ENCODE data around the gene EPDR1. TPM values are rescaled to one million over a fixed set of nuclear protein-coding genes. Genes with fewer than 3 reads are reported as not detected.

The EPDR1 gene
- polyA plus RNA-seq, 1 donor from 2014 or later: 1.7 TPM

GRCh38 chr7:37901890-37902524 lies 18.4 kb upstream of the EPDR1 start:
- no peak overlapping the region for H3K9ac ChIP-seq (ENCODE audit: low read length)
- H3K9me2 ChIP-seq (ENCODE audit: insufficient read depth, low read length): no peaks in the 10 kb centered on the region
- no peaks in the 10 kb centered on the region for H3K36me3 ChIP-seq (ENCODE audit: insufficient read depth, low read length)
- no peaks in the 10 kb centered on the region for H4K20me1 ChIP-seq (ENCODE audit: insufficient read depth)
- TF ChIP-seq TAF1 (IDR thresholded peaks at IDR 0.05; ENCODE audit: low read depth): no peak
- TF ChIP-seq SMC3 (conservative IDR thresholded peaks at IDR 0.05; ENCODE audit: poor library complexity): no peak
- no peak for TF ChIP-seq MXI1 (conservative IDR thresholded peaks at IDR 0.05; ENCODE audit: poor library complexity, severe bottlenecking)
- TF ChIP-seq, protein P1, sequence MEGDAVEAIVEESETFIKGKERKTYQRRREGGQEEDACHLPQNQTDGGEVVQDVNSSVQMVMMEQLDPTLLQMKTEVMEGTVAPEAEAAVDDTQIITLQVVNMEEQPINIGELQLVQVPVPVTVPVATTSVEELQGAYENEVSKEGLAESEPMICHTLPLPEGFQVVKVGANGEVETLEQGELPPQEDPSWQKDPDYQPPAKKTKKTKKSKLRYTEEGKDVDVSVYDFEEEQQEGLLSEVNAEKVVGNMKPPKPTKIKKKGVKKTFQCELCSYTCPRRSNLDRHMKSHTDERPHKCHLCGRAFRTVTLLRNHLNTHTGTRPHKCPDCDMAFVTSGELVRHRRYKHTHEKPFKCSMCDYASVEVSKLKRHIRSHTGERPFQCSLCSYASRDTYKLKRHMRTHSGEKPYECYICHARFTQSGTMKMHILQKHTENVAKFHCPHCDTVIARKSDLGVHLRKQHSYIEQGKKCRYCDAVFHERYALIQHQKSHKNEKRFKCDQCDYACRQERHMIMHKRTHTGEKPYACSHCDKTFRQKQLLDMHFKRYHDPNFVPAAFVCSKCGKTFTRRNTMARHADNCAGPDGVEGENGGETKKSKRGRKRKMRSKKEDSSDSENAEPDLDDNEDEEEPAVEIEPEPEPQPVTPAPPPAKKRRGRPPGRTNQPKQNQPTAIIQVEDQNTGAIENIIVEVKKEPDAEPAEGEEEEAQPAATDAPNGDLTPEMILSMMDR (IDR thresholded peaks at IDR 0.05; ENCODE audit: poor library complexity, severe bottlenecking): no peak
- no peak for TF ChIP-seq RAD21 (conservative IDR thresholded peaks at IDR 0.05)
- TF ChIP-seq EP300 (conservative IDR thresholded peaks at IDR 0.05; ENCODE audit: poor library complexity, severe bottlenecking): no peak
- no peak for TF ChIP-seq REST (IDR thresholded peaks at IDR 0.05; ENCODE audit: borderline replicate concordance)
- TF ChIP-seq POLR2AphosphoS5 (IDR thresholded peaks at IDR 0.05): no peak
- H3K4me3 ChIP-seq (ENCODE audit: low read length): no peak overlapping the region
- H3K27me3 ChIP-seq (ENCODE audit: insufficient read depth, low read depth, low read length): no peaks in the 10 kb centered on the region
- no peaks in the 10 kb centered on the region for H3K9me3 ChIP-seq (ENCODE audit: low read length)
- no peak overlapping the region for H3K27ac ChIP-seq (ENCODE audit: low read length)
- no peak overlapping the region for H2AFZ ChIP-seq (ENCODE audit: low read depth, low read length)
- H3K4me2 ChIP-seq (ENCODE audit: low read length): no peak overlapping the region
- no peaks in the 10 kb centered on the region for H3F3A ChIP-seq (ENCODE audit: insufficient read depth, low read length, poor library complexity, severe bottlenecking)
- H3K79me2 ChIP-seq (replicated peaks; ENCODE audit: insufficient read depth, low read length): no peaks in the 10 kb centered on the region

GRCh38 chr7:37908221-37908788 lies 12.1 kb upstream of the EPDR1 start:
- Histone ChIP-seq H3K27me3 (ENCODE audit: insufficient read depth, low read depth, low read length) (no peaks in the 10 kb centered on the region), H3K27ac (ENCODE audit: low read length) (no peak overlapping the region), H2AFZ (ENCODE audit: low read depth, low read length) (no peak overlapping the region), H3K36me3 (ENCODE audit: insufficient read depth, low read length) (no peaks in the 10 kb centered on the region), H3K9me3 (ENCODE audit: low read length) (no peaks in the 10 kb centered on the region), H3F3A (ENCODE audit: insufficient read depth, low read length, poor library complexity, severe bottlenecking) (no peaks in the 10 kb centered on the region), H3K79me2 (replicated peaks; ENCODE audit: insufficient read depth, low read length) (no peaks in the 10 kb centered on the region), H3K9ac (ENCODE audit: low read length) (no peak overlapping the region), H3K4me3 (ENCODE audit: low read length) (no peak overlapping the region), H4K20me1 (ENCODE audit: insufficient read depth) (no peaks in the 10 kb centered on the region), H3K4me2 (ENCODE audit: low read length) (no peak overlapping the region), H3K9me2 (ENCODE audit: insufficient read depth, low read length) (no peaks in the 10 kb centered on the region)
- no peak for TF ChIP-seq EZH2 (IDR thresholded peaks at IDR 0.05; ENCODE audit: borderline replicate concordance, insufficient read depth, low read length, poor library complexity, severe bottlenecking)
- TF ChIP-seq MXI1 (conservative IDR thresholded peaks at IDR 0.05; ENCODE audit: poor library complexity, severe bottlenecking): no peak
- TF ChIP-seq SMC3 (conservative IDR thresholded peaks at IDR 0.05; ENCODE audit: poor library complexity): no peak
- no peak for TF ChIP-seq RAD21 (conservative IDR thresholded peaks at IDR 0.05)
- TF ChIP-seq EP300 (conservative IDR thresholded peaks at IDR 0.05; ENCODE audit: poor library complexity, severe bottlenecking): no peak
- TF ChIP-seq, protein P1 (IDR thresholded peaks at IDR 0.05; ENCODE audit: poor library complexity, severe bottlenecking): no peak
- TF ChIP-seq REST (IDR thresholded peaks at IDR 0.05; ENCODE audit: borderline replicate concordance): no peak
- TF ChIP-seq POLR2AphosphoS5 (IDR thresholded peaks at IDR 0.05): no peak
- TF ChIP-seq TAF1 (IDR thresholded peaks at IDR 0.05; ENCODE audit: low read depth): no peak

Data from neural cell (in vitro differentiated cells).